GM21786 (cell line): ENCODE results near the gene SLC9A8.
A peak's percentile ranks its signal among the peaks of the same experiment; 100 is the strongest.

Experiments
- ATAC-seq: cut with Tn5 transposase; IDR thresholded peaks from one replicate; pipeline ENCODE4 v1.9.1; 2021; ENCODE audit not compliant: unreplicated experiment

SLC9A8 gene

DNA sequence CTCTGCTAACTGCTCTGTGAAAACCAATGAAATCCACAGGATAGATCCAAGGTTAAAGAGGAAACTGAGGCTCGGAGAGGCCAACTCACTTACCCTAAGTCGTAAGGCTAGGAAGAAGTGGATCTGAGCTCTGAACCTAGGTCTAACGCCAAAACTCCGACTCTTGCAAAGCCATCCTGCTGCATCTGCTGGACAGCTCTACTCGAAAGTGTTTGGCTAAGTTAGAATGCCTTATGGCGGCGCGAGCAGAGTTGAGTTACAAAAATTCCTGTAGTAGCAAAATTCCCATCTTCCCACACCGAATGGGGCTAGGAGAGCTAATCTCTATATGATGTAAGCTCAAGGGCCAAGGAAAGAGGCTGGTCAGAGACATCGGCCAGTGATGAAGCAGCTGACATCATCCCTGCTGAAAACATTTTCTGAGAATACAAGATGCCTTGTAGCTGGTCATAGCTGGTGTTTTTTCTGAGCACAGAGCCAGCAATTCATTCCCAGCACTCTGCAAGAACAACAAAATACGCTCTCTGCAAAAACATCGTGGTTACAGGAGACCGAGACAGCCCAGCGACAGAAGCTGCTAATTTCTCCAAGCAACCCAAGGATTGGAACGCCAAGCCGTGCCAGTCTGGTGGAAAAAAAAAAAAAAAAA, 100.9 kb downstream of the SLC9A8 start:
- ATAC-seq, result no peak

DNA sequence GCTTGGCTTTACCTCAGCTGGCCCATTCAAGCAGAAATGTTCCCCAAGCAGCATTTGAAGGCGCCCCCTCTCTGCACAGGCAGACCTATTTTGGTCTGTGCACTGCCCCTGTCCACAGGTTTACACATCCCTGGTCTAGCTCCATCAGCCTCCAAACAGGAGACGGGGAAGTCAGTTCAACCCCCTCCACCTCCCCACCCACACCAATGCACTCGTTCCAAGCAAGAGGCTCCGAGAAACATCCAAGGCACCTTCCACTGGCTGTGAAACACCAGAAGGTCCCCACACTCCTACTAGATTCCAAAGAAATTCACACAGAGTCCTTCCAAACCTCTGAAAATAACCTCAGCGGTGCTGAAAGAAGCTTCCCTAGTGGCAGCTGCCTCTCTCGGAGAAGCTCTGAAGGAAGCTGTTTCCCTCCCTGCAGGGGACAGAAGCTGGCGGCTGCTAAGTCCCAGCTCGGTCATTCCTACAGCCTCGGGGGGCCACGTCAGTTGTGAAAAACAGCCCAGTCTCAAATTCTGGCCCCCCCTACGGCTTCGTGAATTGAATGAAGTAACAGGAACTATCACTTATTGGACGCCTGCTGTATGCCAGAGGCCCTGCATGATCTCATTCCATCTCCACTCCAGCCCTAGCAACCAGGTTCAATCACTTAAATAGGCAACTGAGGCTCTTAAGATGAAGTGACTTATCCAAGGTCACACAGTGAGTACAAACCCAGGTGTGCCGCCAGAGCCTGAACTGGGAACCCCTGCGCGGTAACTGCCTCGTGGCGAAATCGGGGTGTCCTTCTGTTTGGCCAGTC, 101.9 kb downstream of the SLC9A8 start:
- no peak for ATAC-seq

DNA sequence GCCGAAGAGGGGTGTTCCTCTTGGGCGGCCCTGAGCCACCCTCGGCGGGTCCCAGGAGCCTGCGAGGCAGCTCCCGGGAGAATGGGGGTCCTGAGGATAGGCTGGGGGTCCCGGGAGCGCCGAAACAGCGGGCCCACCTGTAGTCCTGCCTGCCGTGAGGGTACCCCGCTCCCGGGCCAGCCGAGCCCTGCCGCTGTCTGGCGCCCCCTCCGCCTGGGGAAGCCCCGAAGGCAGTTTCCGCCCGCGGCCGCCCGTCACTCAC, 102.4 kb downstream of the SLC9A8 start:
- ATAC-seq, result peak; percentile 23

DNA sequence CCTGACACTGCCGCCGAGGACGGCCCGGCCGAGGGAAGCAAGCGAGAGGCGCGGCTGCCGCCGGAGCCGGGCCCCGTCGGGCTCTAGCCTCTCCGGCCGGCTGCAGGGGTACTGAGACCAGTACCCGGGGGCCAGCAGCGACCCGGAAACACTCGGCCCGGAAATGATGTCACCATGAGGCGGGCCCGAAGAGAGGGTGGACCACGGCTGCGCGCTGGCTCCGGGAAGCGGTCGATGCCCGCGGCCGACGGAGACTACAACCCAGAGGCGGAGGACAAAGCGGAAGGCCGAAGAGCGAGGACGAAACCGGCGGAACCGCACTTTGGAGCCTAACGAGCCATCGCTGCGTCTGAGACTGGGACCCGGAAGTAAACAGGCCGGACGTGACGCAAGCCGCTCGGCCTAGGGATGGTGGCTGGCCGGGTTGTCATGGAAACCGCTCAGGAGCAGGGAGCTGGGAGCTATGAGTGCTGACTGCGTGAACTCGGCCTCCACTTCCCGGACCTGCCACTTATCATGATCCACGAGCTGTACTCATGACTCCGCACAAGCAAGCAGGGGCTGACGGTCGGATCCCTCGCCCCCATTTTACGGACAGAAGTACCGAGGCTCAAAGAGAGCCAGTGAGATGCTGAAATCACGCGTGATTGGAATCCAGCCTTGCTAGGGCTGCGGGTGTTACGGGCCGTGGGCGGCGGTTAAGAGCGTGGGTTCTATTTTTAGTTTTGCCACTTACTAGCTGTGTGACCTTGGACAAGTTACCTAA, 102.9 kb downstream of the SLC9A8 start, which contains the start of gene SPATA2:
SPATA2 (minus strand) TSS at position 150 of the 766 bp plus-strand sequence. CDS start 7,039 bp downstream, outside the sequence.
- ATAC-seq, result peak; percentile 81

DNA sequence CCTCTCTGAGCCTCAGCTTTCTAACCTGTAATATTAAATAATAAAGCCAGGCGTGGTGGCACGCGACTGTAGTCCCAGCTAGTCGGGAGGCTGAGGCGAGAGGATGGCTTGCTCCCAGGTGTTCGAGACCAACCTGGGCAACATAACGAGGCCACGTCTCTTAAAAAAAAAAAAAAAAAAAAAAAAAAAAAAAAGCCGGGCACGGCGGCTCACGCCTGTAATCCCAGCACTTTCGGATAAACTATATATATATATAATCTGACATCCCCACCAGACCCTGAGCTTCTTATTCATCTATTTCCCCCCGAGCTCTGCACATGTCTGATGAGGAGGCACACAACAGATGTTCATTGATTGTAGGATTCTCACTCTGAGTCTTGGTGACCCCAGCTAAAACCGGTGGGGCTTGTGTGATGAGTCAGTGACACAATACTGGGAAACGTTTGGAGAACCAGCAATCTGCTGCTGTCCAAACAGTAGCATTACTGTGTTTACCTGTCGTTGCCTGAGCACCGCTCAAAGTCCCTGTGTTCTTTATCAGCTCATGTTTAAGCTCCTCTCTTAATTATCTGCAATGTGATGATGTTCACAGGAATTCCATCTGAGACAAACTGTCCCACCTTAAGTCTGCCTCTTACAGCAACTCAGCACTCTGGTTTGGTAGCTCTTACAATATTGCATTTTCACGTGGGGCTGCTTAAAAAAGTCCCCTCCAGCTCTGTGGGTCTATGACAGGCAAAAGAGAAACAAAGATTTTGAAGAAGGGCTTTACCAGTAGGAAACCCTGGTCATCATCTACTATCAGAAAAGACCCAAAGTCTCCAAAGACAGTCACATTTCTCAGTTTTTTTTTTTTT, 103.7 kb downstream of the SLC9A8 start:
- ATAC-seq, result no peak

DNA sequence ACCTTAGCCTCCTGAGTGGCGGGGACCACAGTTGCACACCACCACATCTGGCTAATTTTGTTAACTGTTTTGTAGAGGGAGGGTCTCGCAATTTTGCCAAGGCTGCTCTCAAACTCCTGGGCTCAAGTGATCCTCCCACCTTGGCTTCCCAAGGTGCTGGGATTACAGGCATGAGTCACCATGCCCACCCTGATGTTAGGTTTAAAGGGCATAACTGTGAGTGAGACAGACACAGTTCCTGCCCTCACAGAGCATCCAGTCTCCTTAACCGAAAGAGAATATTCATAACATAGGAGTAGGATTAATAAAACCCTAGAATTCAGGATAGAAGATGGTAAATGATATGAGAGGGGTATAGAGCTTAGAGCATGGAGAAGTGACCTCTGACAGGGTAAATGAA, 105.8 kb downstream of the SLC9A8 start:
- no peak for ATAC-seq

DNA sequence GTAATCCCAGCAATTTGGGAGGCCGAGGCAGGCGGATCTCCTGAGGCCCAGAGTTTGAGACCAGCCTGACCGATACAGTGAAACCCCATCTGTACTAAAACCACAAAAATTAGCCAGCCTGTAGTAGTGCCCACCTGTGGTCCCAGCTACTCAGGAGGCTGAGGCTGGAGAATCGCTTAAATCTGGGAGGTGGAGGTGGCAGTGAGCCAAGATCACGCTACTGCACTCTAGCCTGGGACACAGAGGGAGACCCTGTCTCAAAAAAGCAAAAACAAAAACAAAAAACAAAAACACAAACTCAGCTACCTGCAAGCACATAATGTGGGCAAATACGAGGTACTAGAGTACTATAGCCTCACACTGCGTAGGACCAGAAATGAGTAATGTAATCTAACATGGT, 106.4 kb downstream of the SLC9A8 start:
- ATAC-seq, result no peak

DNA sequence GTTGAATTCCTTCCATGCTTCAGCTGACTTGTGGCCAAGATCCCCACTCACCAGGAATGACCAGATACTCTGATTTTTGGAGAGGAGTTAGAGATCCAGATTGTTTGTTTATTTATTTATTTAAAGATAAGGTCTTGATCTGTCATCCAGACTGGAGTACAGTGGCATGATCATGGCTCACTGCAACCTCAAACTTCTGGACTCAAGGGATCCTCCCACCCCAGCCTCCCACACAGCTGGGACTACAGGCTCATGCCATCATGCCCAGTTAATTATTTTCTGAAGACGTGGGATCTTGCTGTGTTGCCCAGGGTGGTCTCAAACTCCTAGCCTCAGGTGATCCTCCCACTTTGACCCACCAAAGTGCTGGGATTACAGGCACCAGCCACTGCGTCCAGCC, 106.8 kb downstream of the SLC9A8 start:
- no peak for ATAC-seq

DNA sequence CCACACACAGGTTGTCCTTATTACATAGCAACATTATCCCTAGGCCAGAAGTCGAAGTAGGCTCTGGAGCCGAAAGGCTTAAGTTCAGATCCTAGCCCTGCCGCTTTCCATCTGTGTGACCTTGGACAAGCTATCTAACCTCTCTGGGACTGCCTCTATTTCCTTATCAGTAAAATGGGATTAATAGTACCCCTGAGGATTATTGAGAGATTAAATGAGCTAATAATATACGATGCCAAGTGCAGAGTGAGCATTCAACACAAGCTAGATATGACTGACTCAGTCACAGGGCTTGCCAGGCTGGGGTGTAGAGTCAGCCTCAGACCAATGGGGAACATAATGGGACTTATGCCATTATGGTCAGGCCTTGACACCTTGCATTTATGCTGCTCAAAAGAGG, 111.6 kb downstream of the SLC9A8 start:
- ATAC-seq, result no peak

DNA sequence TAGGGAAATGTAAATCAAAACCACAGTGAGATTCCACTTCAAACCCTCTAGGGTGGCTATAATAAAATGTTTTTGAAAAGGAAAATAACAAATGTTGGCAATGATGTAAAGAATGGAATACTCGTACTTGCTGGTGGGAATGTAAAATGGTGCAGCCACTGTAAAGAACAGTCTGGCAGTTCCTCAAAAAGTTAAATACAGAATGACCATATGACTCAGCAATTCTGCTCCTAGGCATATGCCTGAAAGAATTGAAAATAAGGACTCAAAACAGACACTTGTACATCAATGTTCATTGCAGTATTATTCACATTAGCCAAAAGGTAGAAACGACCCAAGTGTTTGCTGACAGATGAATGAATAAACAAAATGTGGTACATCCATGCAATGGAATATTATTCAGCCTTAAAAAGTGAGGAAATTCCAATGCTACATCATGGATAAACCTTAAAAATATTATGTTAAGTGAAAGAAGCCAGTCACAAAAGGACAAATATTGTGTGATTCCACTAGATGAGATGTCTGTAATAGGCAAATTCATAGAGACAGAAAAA, 113.3 kb downstream of the SLC9A8 start:
- no peak for ATAC-seq

DNA sequence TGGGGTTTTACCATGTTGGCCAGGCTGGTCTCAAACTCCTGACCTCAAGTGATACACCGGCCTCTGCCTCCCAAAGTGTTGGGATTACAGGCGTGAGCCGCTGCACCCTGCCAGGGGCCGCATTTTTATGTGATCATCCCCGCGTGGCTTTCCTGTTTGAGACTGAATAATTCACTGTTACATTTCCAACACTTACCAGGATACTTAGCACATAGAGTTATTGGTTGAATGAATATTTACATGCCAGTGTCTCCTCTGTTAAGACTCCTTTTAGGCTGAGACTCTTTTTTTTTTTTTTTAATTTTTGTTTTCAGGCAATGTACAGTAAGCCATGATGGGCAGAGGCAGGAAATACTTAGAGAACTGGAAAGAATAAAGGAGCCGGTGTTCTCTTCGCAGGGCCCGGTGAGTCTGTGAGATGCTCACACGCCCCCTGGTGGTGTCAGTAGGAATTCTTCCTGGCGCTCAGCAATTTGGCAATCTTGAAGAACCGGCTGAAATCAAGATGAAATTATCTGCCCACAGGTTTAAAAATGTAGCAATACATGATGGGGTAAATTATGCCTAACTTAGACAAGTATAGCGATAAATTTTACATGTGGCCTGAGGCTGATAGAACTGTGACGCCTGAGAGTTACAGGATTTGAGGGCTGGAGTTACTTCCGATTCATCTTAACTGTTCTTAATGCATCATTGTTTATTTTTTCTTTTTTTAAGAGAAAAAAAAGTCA, 115.9 kb downstream of the SLC9A8 start:
- ATAC-seq, result no peak

DNA sequence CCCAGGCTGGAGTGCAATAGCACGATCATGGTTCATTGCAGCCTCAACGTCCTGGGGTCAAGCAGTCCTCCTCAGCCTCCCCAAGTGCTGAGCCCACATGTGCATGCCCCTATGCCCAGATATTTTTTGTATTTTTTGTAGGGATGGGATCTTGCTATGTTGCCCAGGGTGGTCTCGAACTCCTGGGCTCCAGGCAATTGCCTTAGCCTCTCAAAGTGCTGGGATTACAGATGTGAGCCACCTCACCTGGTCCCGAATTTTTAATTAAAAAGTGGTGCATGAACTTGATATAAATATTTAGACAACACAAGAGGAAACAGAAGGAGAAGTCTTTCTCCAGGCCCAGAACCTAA, 116.5 kb downstream of the SLC9A8 start:
- no peak for ATAC-seq

DNA sequence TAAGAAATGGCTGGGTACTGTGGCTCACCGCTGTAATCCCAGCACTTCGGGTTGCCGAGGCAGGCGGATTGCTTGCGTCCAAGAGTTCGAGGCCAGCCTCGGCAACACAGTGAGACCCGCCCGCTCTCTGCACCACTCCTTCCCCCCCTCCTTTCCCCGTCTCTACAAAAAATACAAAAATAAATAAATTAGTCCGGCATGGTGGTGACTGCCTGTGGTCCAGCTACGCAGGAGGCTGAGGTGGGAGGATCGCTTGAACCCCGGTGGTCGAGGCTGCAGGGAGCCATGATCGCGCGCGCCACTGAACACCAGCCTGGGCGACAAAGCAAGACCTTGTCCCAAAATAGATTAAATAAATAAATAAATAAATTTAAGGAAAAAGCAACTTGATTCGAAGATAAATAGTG, 123.1 kb downstream of the SLC9A8 start:
- no peak for ATAC-seq

DNA sequence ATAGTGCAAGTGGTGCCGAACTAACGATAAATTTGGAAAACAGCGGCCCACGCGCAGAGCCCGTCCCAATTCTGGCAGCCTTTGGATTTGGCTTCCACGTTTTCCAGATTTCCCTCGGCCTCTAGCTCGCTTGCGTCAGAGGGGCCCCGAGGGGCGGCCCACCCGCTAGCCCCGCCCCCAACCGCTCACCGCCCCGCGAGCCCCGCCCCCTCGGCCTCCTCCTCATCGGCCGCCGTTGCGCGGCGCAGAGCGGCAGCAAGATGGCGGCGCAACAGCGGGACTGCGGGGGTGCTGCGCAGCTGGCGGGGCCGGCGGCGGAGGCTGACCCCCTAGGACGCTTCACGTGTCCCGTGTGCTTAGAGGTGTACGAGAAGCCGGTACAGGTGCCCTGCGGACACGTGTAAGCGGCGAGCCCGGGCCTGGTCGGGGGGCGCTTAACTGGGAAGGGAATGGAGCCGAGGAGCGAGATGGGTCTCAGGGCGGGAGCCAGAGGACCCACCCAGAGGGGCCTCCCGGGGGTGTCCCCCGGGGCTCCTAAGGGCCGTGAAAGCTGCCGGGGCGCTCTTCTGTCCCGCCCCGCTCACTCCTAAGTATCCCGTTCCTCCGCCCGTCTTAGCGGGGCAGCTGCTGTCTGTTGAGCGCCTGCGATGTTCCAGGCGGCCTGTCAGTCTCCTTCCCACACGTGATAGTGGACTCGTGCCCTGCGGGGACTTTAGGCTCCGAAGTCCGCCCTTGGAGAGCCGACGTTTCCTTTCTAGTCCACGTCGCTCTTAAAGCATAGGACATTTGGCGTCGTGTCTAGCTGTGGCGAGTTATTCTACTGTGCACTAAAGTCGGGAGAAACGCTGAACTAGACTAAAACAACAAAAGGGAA, 123.8 kb downstream of the SLC9A8 start, which contains the start of gene RNF114:
RNF114 (plus strand) TSS at position 245 of the 874 bp plus-strand sequence; CDS start at position 261, 16 bp downstream.
- ATAC-seq, result peak; percentile 63

DNA sequence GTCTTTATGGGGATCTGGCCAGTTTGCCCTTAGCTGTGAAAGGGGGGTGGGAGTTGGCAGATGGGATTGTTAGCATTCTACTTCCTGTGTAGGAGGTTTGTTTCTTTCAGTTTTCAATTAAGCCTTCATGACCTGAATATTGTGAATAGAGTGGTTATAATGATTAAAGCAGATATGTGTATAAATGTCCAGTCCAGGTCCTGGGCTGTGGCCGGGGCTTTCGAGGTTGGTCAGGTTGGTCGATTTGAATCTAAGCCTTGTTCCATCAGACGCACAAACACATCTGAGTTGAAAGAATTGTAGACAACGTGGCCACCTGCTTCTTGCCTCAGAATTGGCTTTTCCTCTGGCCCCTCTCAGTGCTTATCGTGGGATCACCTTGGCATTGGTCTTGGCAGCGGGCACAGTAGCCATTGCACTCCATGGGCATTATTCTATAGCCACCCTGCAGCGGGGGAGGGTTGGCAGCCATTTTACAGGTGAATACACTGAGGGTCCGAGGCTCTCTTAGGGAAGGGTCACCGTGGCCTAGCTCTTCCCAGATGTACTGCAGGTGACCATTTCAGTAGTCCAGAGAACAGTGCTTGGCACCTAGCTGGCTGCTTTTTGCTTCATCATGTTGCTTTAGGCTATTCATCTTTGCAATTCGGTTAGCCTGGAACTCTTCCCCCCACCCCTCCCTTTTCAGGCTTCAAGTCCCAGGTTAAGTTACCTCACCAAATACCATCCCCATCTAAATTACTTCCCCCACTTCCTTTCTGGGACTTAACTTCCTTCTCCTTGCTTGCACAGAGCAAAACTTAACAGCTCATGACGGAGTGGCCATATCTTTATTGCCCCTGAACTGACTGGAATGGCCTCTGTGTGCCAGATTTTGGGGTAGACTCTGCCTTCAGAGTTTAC, 124.7 kb downstream of the SLC9A8 start:
- ATAC-seq, result no peak

DNA sequence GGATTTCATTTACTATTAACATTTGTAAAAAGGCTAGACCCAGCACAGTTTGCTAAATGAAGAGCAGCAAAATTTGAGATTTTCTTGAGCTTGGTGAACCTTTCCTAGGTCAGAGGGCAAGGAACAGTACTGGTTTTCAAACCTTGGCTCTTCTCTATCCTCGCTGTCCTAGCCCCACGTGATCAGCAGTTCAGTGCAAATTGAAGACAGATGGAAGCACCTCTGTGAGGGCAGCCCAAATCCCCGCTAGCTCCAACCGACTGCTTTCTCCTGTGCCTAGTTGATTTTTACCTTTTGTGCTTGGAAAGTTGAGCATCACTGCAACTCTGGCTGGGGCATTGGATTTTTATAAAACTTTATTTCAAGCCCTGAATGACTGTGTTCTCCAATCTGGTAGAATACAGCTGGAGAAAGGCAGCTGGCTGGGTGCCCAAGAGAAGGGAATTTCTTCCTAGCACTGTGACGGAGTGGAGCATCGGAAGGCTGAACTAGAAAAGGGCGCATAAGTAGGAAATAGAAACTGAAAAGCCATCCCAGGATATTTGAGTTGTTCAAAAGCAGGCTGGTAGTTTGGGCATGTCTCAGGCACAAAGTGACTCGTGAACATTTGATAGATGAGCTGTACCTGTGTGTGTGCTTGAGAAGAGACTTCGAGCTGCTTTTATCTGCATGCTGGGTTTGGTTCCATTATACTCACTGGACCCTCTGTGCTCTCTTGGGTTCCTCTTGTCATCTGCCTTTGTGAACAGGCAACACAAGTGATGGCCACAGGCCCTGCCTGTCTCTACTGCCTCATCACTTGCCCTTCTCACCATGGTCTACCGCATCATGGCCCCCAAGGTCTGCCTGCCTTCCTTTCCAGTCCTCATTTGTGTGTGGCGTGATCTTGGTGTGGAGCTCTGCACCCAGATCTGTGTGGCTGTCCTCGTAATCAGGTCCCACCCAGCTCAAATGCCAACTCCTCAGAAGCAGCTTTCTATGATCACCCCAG, 125.8 kb downstream of the SLC9A8 start:
- ATAC-seq, result no peak

DNA sequence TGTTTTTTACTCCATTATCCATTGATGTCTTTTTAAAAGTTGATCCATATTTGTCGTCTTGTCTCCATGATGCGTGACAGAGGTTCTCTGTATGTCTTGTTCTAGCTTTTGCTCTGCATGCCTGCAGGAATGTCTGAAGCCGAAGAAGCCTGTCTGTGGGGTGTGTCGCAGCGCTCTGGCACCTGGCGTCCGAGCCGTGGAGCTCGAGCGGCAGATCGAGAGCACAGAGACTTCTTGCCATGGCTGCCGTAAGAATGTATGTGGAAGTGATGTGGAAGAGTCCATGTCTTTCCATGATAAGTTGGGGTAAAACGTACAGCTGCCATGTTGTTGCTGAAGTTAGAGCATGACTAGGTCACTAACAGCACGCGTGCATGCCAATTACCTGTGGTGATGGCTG, 128.8 kb downstream of the SLC9A8 start:
- ATAC-seq, result no peak
